ENCODE results near the gene CDK2AP2.
"Not testable (repeated sequence)": the region's sequence is repeated elsewhere in the genome, so short reads cannot be mapped to it uniquely, and the experiment has no call there.

DNA sequence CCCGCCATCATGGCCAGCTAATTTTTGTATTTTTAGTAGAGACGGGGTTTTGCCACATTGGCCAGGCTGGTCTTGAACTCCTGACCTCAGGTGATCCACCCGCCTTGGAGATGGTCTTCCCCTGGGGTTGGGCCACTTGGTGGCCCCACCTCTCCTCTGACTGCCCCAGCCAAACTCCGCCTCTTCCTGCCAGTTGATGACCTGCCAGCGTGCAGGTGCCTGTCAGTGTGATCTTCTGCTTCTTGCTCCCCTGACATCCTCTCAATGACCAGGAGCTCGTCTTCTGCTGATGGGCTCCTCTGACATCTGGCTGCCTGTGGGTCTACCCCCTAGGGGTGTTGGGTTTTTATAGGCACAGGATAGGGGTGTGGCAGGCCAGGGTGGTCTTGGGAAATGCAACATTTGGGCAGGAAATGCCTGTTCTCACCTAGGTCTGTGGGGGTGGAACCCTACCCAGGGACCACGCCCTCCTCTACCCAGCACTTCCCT is 22.0 kb downstream of the CDK2AP2 start:
- TF ChIP-seq CTCF (IDR thresholded peaks at IDR 0.05; ENCODE audit: low read depth, low read length); EZH2phosphoT487 (IDR thresholded peaks at IDR 0.05; ENCODE audit: low read depth): not testable (repeated sequence)
